ENCODE data around the gene SNED1.

SNED1 gene

DNA sequence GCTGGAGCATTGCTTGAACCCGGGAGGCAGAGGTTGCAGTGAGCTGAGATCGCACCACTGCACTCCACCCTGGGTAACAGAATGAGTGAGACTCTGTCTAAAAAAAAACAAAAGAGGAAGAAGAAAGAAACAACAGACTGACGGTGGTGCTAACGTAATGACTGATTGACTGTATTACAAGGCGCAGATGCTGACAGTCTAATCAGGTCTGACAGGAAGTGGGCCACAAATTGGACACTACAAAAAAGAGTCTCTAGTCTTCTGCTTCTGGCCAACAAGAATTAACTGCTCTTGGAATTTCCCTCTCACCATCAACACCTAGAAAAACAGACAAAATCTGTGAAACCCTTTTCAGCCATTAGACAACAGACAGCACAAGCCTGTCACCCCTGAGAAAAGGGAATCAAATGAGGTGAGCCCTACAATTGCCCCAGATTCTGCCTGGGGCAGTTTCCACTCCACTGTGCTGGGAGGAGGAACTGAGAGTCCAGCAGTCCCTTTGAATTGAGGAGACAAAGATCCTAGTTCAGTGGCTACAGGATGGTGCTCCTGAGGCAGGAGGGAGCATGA lies 43.3 kb downstream of the SNED1 start (continued):
- TF ChIP-seq ZNF335 (tag by site-specific recombination; conservative IDR thresholded peaks at IDR 0.05) (no peak), GFI1B (tag by site-specific recombination; IDR thresholded peaks at IDR 0.05) (no peak), ZNF140 (tag by site-specific recombination; IDR thresholded peaks at IDR 0.05) (no peak), ZNF629 (tag by site-specific recombination; IDR thresholded peaks at IDR 0.05) (no peak), KLF1 (tag by site-specific recombination; IDR thresholded peaks at IDR 0.05) (no peak), ZNF19 (tag by site-specific recombination; IDR thresholded peaks at IDR 0.05; ENCODE audit: low read depth) (no peak)
- TF ChIP-seq, protein P1, sequence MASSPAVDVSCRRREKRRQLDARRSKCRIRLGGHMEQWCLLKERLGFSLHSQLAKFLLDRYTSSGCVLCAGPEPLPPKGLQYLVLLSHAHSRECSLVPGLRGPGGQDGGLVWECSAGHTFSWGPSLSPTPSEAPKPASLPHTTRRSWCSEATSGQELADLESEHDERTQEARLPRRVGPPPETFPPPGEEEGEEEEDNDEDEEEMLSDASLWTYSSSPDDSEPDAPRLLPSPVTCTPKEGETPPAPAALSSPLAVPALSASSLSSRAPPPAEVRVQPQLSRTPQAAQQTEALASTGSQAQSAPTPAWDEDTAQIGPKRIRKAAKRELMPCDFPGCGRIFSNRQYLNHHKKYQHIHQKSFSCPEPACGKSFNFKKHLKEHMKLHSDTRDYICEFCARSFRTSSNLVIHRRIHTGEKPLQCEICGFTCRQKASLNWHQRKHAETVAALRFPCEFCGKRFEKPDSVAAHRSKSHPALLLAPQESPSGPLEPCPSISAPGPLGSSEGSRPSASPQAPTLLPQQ (tag by site-specific recombination; IDR thresholded peaks at IDR 0.05) = no peak

GRCh38 chr2:241043581-241043980 lies 45.2 kb downstream of the SNED1 start:
- no peaks in the 10 kb centered on the region; the same call in 1 of the 2 replicates for H3K9me3 ChIP-seq (ENCODE audit: control insufficient read depth, insufficient read depth, low read depth, low read length)
- H3K27ac ChIP-seq (ENCODE audit: extremely low read depth, low read depth, low read length) = no peak overlapping the region
- CTCF ChIA-PET = no interaction called here
- no peak overlapping the region for H3K4me3 ChIP-seq (ENCODE audit: low read depth, low read length)
- POLR2A ChIA-PET = no interaction called here
- no peaks in the 10 kb centered on the region for H3K36me3 ChIP-seq (ENCODE audit: control insufficient read depth in 2 of 2, insufficient read depth in 1 of 2, low read length in 2 of 2)
- no peaks in the 10 kb centered on the region for H3K4me1 ChIP-seq (ENCODE audit: control insufficient read depth, insufficient read depth, low read length)
- no peak for TF ChIP-seq ZNF311 (tag by site-specific recombination; IDR thresholded peaks at IDR 0.05; ENCODE audit: borderline replicate concordance)

GRCh38 chr2:241047253-241048010 lies 49.0 kb downstream of the SNED1 start:
- no peak overlapping the region for H3K4me3 ChIP-seq (ENCODE audit: low read depth, low read length)
- no peaks in the 10 kb centered on the region for H3K36me3 ChIP-seq (ENCODE audit: control insufficient read depth in 2 of 2, insufficient read depth in 1 of 2, low read length in 2 of 2)
- TF ChIP-seq ZNF202 (tag by site-specific recombination; IDR thresholded peaks at IDR 0.05; ENCODE audit: borderline replicate concordance) (no peak), ZNF830 (tag by site-specific recombination; IDR thresholded peaks at IDR 0.05; ENCODE audit: low read depth) (no peak), ZFP41 (tag by site-specific recombination; IDR thresholded peaks at IDR 0.05; ENCODE audit: borderline replicate concordance) (no peak), ZNF404 (tag by site-specific recombination; IDR thresholded peaks at IDR 0.05) (no peak), SP7 (tag by site-specific recombination; IDR thresholded peaks at IDR 0.05) (no peak), ZBTB8A (tag by site-specific recombination; IDR thresholded peaks at IDR 0.05) (no peak), YY2 (tag by site-specific recombination; IDR thresholded peaks at IDR 0.05) (no peak), ZNF555 (tag by site-specific recombination; conservative IDR thresholded peaks at IDR 0.05) (no peak), ZNF433 (tag by site-specific recombination; IDR thresholded peaks at IDR 0.05; ENCODE audit: low read depth) (no peak), ZBTB20 (tag by site-specific recombination; IDR thresholded peaks at IDR 0.05) (no peak), ZNF596 (tag by site-specific recombination; IDR thresholded peaks at IDR 0.05) (no peak), MYNN (tag by site-specific recombination; IDR thresholded peaks at IDR 0.05; ENCODE audit: borderline replicate concordance) (no peak), PRDM6 (tag by site-specific recombination; IDR thresholded peaks at IDR 0.05) (no peak), RBAK (tag by site-specific recombination; IDR thresholded peaks at IDR 0.05) (no peak)
- no peak overlapping the region for H3K27ac ChIP-seq (ENCODE audit: extremely low read depth, low read depth, low read length)
- CTCF ChIA-PET = interaction anchor here (0.6 kb wide), 1 partner anchor 13 kb away, joined by 3 read pairs; no protein-coding TSS in a partner anchor
- POLR2A ChIA-PET = interaction anchor here (0.8 kb wide), 1 partner anchor 26 kb away, joined by 3 read pairs; no protein-coding TSS in a partner anchor
- H3K4me1 ChIP-seq (ENCODE audit: control insufficient read depth, insufficient read depth, low read length) = no peaks in the 10 kb centered on the region
- no peaks in the 10 kb centered on the region; the same call in 1 of the 2 replicates for H3K9me3 ChIP-seq (ENCODE audit: control insufficient read depth, insufficient read depth, low read depth, low read length)
